ENCODE results near the gene ATP8A1.

ATP8A1 gene

DNA sequence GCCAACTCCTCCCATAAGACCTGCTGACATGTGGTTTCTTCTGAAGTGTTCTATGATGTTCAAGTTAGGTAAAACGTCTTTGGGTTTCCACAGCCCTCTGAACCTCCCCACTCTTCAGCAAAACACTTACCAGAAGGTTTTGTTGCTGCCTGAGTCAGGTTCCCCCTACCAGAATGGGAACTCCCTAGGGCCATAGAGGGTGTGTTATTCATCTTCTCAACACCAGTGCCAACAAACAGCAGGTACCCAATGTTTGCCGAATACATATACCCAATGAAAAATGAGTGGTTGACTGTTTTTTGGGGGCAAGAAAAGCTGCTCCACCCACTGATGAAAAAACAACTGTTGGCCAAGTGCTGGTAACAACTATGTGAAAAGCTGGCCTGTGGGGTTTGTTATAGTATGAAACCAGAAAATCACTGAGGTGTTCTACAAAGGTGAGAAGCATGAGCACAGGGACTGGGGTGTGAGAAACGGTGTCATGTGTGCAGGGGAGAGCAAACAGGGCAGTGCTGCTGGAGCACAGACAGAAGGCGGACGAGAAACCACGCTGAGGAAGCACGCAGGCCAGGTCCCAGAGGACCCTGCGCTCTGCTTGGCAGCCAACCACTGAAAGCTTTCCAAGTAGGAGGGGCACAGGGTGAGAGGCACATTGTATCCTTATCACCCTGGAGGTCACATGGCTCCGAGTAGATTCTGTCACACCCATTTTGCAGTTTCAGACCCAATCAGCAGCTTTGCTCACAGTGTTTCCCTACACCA is 28.8 kb downstream of the ATP8A1 start:
- TF ChIP-seq, protein P1, sequence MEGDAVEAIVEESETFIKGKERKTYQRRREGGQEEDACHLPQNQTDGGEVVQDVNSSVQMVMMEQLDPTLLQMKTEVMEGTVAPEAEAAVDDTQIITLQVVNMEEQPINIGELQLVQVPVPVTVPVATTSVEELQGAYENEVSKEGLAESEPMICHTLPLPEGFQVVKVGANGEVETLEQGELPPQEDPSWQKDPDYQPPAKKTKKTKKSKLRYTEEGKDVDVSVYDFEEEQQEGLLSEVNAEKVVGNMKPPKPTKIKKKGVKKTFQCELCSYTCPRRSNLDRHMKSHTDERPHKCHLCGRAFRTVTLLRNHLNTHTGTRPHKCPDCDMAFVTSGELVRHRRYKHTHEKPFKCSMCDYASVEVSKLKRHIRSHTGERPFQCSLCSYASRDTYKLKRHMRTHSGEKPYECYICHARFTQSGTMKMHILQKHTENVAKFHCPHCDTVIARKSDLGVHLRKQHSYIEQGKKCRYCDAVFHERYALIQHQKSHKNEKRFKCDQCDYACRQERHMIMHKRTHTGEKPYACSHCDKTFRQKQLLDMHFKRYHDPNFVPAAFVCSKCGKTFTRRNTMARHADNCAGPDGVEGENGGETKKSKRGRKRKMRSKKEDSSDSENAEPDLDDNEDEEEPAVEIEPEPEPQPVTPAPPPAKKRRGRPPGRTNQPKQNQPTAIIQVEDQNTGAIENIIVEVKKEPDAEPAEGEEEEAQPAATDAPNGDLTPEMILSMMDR (conservative IDR thresholded peaks at IDR 0.05; ENCODE audit: control insufficient read depth, insufficient read depth, low read depth, low read length) = no peak
- no peak overlapping the region for H3K4me3 ChIP-seq (ENCODE audit: control insufficient read depth, low read depth, low read length)

DNA sequence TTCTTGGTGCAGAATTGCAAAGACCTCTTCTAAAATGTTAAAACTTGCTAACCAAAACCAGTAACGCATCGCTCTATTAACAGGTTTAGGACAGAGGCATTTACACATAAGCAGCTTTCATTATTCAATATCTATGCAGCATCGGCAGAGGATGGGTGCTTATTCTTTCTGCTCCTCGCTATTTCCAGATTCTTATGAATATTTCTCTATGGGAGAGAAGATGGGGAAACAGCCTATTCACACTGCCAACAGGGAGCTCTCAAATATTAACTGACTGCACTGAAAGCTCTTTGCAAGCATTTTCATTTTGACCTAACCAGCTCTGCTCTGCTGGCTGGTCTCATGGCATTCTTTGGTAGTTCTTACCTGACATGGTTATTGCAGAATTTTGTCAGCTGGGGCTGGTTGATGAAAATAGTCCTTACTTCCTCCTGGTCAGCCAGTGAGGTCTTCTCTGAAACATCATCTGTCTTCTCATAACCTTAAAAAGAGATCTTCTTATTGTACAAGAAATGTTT is 30.2 kb downstream of the ATP8A1 start:
- no peak for DNase-seq (ENCODE audit: low read depth)
- TF ChIP-seq, protein P1 (conservative IDR thresholded peaks at IDR 0.05; ENCODE audit: control insufficient read depth, insufficient read depth, low read depth, low read length) = no peak
- no peak overlapping the region for H3K4me3 ChIP-seq (ENCODE audit: control insufficient read depth, low read depth, low read length)

More for the DNA sequence above, 28.8 kb downstream of the ATP8A1 start:
- peak; percentile 2 for DNase-seq (ENCODE audit: low read depth)

DNA sequence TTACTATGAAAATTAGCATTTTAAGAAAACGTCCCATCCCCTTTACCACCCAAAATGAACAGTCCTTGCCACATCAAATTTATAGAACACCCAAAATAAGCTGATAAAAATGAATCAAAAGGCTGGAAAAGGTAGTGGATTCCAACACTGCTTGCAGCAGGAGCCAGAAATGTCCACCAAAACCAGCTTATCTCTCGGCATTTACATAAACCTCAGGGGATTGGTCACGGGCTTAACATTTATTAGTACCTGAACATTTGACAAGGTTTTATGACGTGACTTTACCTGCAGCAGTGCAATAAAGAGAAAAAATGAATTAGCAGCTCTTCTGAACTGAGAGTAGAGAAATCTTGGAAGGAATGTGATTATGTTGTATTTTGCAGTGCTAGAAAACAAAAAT is 31.6 kb downstream of the ATP8A1 start:
- DNase-seq (ENCODE audit: low read depth) = no peak
- TF ChIP-seq, protein P1 (conservative IDR thresholded peaks at IDR 0.05; ENCODE audit: control insufficient read depth, insufficient read depth, low read depth, low read length) = no peak
- no peak overlapping the region for H3K4me3 ChIP-seq (ENCODE audit: control insufficient read depth, low read depth, low read length)

DNA sequence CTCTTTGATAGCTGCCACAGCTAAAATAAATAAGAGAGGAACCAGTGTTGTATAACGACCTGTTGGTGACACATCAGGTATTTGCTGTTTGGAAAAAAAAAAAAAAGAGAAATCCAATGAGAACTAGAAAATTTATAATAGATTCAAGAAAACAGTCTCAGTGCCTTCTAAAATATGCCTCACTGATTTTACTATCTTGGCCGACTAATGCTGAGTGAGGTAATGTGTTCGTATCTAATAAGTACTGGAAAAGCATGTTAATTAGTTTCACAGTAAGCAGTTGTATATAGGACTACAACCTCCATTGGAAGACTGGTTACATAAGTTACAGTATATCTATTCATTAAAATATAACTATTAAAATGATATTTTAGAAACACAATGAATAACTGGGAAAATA is 32.4 kb downstream of the ATP8A1 start:
- H3K4me3 ChIP-seq (ENCODE audit: control insufficient read depth, low read depth, low read length) = no peak overlapping the region
- TF ChIP-seq, protein P1 (conservative IDR thresholded peaks at IDR 0.05; ENCODE audit: control insufficient read depth, insufficient read depth, low read depth, low read length) = no peak
- DNase-seq (ENCODE audit: low read depth) = no peak

DNA sequence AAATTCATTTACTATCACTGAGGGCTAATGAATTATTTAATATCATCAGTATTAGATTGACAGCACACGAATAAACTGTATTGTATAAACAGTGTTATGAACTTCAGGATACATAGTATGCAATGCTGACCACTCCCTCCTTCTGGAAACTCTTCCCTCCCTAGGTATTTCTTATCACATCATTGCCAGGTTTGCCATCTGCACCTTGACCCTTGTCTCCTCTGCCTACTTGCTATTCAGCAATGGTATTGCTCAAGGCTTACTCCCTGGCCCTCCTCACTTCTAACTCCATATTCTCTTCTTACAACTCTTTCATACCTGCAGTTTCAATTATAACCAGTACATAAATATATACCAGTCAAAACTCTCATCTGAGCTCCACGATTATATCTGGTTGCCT is 38.9 kb downstream of the ATP8A1 start:
- TF ChIP-seq, protein P1 (conservative IDR thresholded peaks at IDR 0.05; ENCODE audit: control insufficient read depth, insufficient read depth, low read depth, low read length) = no peak

DNA sequence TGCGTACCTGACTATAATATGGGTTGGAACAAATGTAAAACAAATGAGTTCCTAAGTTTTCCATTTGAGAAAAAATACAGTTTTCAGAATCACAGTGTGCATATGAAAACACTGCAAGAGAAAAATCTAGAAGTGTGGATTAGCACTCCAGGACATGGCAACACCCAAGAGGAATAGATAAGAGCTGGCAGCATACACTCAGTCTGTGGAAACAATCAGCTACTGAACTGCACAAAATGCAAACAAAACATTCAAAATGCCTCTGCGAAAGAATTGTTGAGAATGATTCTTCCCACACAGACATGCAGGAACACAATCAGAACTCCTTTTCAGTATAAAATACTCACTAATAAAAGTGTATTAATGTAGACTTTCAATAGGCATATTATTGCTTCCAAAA is 39.9 kb downstream of the ATP8A1 start:
- no peak overlapping the region for H3K4me3 ChIP-seq (ENCODE audit: control insufficient read depth, low read depth, low read length)
- TF ChIP-seq, protein P1 (conservative IDR thresholded peaks at IDR 0.05; ENCODE audit: control insufficient read depth, insufficient read depth, low read depth, low read length) = no peak
- no peak for DNase-seq (ENCODE audit: low read depth)

More for the DNA sequence above, 38.9 kb downstream of the ATP8A1 start:
- H3K4me3 ChIP-seq (ENCODE audit: control insufficient read depth, low read depth, low read length) = no peak overlapping the region
- DNase-seq (ENCODE audit: low read depth) = no peak
